ENCODE measurements around the gene GAR1. TPM values are rescaled to one million over a fixed set of nuclear protein-coding genes. Genes with fewer than 3 reads are reported as not detected.

Gene GAR1
- total and polyA plus RNA-seq, 3 donors from 2014 or later, result 14.5 to 28.5 (median 17.8) TPM

GRCh38 chr4:109798866-109799265 is 16.7 kb upstream of the GAR1 start:
- no peak overlapping the region for H3K27ac ChIP-seq
- H3K4me1 ChIP-seq, result no peaks in the 10 kb centered on the region
- H3K27me3 ChIP-seq, result no peaks in the 10 kb centered on the region
- H3K36me3 ChIP-seq (ENCODE audit: low read depth, missing control alignments), result no peaks in the 10 kb centered on the region
- no peak for DNase-seq
- H3K4me3 ChIP-seq, result no peak overlapping the region
- TF ChIP-seq POLR2A (IDR thresholded peaks at IDR 0.05), result no peak
- TF ChIP-seq, protein P1, sequence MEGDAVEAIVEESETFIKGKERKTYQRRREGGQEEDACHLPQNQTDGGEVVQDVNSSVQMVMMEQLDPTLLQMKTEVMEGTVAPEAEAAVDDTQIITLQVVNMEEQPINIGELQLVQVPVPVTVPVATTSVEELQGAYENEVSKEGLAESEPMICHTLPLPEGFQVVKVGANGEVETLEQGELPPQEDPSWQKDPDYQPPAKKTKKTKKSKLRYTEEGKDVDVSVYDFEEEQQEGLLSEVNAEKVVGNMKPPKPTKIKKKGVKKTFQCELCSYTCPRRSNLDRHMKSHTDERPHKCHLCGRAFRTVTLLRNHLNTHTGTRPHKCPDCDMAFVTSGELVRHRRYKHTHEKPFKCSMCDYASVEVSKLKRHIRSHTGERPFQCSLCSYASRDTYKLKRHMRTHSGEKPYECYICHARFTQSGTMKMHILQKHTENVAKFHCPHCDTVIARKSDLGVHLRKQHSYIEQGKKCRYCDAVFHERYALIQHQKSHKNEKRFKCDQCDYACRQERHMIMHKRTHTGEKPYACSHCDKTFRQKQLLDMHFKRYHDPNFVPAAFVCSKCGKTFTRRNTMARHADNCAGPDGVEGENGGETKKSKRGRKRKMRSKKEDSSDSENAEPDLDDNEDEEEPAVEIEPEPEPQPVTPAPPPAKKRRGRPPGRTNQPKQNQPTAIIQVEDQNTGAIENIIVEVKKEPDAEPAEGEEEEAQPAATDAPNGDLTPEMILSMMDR (IDR thresholded peaks at IDR 0.05), result no peak
- intact Hi-C loops (cut with DNase I; ENCODE audit: low total_unique reads), result no loop called here
- H3K9me3 ChIP-seq, result no peaks in the 10 kb centered on the region

DNA sequence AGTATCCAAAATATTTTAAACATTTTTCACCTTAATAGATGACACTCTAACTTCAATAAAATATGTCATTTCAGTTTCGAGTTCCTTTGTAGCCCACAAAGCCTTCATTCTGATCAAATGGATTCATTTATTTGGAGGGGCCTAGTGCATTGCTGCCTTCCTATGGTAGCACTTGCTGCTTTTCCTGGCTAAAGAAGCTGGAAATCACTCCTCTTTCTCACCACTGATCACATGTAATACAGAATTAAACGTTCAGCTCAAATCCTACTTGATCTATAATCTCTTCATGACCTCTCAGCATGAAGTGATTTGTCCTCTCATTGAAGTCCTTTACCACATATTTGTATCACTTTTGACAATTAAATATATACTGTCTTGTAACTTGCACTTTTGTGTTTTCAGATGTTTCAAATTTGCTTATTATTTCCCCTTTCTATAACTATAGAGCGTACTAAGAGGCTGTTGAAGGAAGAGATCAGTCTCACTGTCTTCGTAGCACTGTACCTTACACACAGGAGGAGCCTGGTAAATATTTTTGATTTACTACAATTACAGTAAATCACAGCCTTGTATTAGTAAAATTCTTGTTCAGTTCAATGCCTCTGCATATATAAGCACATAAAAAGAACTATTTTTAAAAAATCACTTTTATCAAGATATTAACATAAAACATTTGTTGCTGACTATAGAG is 14.3 kb upstream of the GAR1 start:
- intact Hi-C loops (cut with DNase I; ENCODE audit: low total_unique reads), result no loop called here
- Histone ChIP-seq H3K36me3 (ENCODE audit: low read depth, missing control alignments) (no peaks in the 10 kb centered on the region), H3K9me3 (no peaks in the 10 kb centered on the region), H3K27ac (no peak overlapping the region), H3K4me3 (no peak overlapping the region), H3K27me3 (no peaks in the 10 kb centered on the region), H3K4me1 (no peaks in the 10 kb centered on the region)
- 34 to 49% methylated on average over 4 of the region's 4 CpGs for WGBS, 2 donors
- TF ChIP-seq, protein P1 (IDR thresholded peaks at IDR 0.05), result no peak
- TF ChIP-seq POLR2A (IDR thresholded peaks at IDR 0.05), result no peak
- DNase-seq, result no peak

- H3K4me1 ChIP-seq, result no peaks in the 10 kb centered on the region
- no peak for DNase-seq
- TF ChIP-seq POLR2A (IDR thresholded peaks at IDR 0.05), result no peak
- TF ChIP-seq, protein P1 (IDR thresholded peaks at IDR 0.05), result no peak
- intact Hi-C loops (cut with DNase I; ENCODE audit: low total_unique reads), result no loop called here
- no peak within 1 kb of the TSS for H3K4me3 ChIP-seq
- no peaks in the 10 kb centered on the region for H3K36me3 ChIP-seq (ENCODE audit: low read depth, missing control alignments)
- no peak within 1 kb of the TSS for H3K27ac ChIP-seq
- 35 to 45% methylated on average over 2 of the region's 2 CpGs for WGBS, 2 donors
- H3K9me3 ChIP-seq, result no peaks in the 10 kb centered on the region
- no peaks in the 10 kb centered on the region for H3K27me3 ChIP-seq
These were observed 13.7 kb upstream of the GAR1 start, which contains the start of gene CFI for GRCh38 chr4:109801895-109802319. Gene CFI (minus strand): TSS chr4:109801999. CDS start chr4:109801971, 28 bp downstream.

DNA sequence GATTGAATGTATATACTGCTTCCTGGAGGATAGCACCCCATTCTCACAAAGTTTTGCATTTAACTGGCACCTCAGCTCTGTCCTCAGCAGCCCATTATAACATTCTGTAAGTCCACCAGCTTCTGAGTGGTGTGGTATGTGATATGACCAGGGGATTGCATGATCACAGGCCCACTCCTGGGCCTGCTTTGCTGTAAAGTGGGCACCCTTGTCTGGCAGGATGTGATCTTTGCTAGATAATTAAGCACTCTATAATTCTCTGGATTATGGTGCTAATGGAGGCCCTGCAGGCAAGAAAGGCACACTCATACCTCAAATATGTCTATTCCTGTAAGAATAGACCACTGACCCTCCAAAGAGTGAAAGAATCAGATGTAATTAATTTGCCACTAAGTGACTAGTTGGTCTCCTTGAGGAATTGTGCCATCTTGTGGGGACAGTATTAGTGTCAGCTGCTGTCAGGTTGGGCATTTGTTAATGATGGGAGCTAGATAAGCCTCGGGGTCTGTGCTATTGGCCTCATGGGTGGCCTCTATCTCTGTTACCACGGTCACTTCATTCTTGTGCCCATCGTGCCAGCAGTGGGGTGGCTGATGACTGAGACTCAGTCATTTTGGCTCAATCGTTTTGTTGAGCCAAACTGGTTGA is 11.5 kb upstream of the GAR1 start:
- peak; percentile 40 for DNase-seq
- no peaks in the 10 kb centered on the region for H3K9me3 ChIP-seq
- TF ChIP-seq, protein P1 (IDR thresholded peaks at IDR 0.05), result peak in 2 of 3 experiments; percentile 14 to 17
- no peak for TF ChIP-seq POLR2A (IDR thresholded peaks at IDR 0.05)
- H3K4me3 ChIP-seq, result no peak overlapping the region
- no peaks in the 10 kb centered on the region for H3K4me1 ChIP-seq
- no peak overlapping the region for H3K27ac ChIP-seq
- no peaks in the 10 kb centered on the region for H3K36me3 ChIP-seq (ENCODE audit: low read depth, missing control alignments)
- intact Hi-C loops (cut with DNase I; ENCODE audit: low total_unique reads), result no loop called here
- no peaks in the 10 kb centered on the region for H3K27me3 ChIP-seq
- 43 to 53% methylated on average over 4 of the region's 4 CpGs for WGBS, 2 donors

All from testis (tissue), 3 donors.